ENCODE data around the gene RHOC.

The RHOC gene

DNA sequence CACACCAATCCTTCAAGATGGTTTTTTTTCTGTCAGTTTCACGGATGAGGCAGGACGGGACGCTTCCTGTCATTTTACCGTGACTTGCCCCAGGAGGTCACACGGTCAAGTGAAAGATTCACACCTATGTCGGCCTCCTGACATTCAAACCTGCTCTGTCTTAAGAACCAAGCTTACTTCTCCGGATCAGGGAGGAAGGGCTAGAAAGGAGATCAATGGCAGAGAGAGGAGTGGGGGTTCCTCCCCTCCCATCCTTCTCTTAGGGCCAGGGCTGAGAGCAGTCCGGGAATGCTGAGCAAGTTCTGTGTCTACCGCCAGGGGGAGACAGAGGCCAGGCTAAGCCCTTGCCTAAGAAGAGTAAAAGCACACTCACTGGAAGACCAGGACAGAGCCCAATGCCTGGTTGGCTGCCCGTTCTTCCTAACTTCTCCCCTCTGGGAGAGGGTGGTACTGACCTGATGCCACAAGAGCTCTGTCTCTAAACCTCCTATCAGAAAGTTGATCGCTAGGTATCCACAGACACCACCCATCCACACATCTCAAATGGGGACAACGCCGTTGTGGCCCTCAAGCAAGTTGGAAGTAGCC is 9.3 kb upstream of the RHOC start:
- peak; percentile 46 for DNase-seq

DNA sequence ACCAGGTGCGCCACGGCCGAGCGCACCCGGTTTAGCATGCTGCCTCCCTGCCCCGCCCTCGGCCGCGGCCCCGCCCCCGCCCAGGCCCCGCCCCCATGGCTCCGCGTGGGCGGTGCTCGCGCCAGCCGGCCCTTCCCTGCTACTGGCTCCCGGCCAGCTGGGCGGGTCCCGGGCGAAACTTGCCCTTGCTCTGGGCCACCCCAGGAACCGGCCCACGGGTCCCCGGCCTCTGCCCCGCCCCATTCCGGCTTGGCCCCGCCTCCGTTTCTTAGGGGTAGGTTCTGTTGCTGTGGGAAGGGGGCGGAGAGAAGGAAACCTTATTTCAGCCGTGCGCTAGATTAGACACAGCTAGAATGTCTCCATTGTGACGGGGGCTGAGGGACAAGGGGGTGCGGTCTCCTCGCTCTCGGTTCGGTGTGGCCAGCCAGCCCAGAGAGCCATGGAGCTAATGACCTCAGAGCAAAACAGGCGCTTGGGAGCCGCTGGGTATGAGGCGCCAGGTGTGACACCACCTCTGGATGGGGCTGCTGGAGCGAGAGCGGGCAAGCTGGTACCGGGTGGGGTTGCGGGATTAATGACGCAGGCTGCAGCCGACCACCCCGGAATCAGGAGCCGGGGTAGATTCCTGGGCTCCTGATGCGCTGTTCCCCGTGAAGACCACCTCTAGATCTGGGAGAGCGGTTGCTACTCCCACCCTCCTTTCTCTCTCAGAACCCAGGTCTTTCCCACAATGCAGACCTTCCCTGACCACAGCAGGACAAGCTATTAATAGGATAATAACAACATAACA is 8.5 kb upstream of the RHOC start, which contains the start of gene PPM1J:
PPM1J (minus strand) TSS at position 69 of the 790 bp plus-strand sequence; CDS start at position 38, 31 bp downstream.
- peak; percentile 45 for DNase-seq

- DNase-seq, result no peak
These were observed 7.7 kb upstream of the RHOC start for GRCh38 chr1:112714313-112715263.

GRCh38 chr1:112713466-112714312 is 6.8 kb upstream of the RHOC start:
- no peak for DNase-seq

DNA sequence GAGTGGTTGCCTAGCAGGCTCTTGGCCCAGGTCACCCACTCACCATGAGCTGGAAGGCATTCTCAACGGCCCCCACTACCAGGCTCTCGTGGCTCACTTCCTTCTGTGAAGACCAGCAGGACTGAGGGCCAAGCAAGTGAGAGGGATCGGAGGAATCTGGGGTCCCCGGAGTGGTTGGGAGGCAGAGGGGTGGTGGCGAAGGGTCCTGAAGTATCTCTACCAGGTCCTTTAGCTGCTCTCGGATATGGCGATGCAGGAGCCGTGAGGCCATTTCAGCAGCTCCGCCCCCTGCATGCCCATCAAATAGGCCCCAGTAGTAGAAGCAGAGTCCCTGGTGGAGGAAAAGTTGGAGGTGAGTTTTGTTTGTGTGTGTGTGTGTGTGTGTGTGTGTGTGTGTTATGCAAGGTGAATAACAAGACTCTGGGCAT is 5.8 kb upstream of the RHOC start:
- DNase-seq, result no peak

DNA sequence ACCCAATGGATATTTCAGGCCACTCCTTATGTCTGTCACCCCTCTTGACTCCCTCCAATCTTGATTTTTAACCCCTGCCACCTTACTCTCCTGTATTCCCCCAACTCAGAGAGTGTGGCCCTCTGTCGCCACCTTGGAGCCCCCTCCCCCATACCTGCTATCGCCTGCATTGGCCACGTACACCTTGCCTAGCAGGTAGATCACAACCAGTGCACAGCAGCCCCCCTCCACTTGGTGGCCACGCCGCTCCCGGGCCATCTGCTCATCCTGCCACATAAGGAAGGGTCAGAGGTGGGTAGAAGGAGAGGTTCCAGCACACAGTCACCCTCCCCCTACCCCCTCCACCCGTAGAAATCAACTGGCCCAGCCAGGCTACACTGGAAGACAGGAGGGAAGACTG is 5.3 kb upstream of the RHOC start:
- DNase-seq, result no peak

DNA sequence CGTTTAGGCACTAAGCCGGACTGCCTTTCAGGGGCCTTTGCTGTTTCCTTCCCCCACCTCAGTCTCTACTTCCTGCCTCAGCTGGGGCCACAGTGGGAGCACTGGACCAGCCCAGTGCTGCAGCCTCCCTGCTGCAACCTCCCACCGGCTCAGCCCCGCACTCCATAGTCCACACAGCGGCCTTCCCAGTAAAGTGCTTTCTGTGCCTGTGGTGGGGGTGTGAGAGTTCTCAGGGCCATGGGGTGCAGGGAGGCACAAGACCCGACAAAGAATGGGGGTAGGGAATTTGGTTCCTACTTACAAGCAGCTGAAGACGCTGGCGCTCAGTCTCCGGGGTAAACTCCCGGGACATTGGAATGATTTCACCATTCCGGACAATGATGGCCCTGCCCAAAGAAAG is 4.7 kb upstream of the RHOC start:
- no peak for DNase-seq

DNA sequence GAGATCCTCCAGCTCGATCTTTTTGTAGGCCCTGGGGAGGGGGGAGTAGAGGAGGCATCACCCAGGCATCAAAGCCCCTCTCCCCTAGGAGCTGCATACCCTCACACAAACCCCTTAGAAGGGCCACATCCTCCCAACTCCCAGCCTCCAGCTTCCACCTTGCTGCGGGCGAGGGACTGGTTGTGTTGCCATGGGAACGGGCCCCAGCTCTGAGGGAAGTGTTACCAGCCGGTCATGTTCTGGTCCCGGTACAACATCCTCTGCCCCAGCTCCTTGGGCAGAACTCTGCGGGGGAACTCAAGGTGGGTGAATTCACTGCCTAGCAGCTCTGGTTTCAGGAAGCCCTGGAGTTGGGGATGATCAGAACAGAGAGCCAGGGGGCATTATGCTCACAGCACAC is 4.1 kb upstream of the RHOC start:
- DNase-seq, result no peak

GRCh38 chr1:112710586-112710985 is 3.7 kb upstream of the RHOC start:
- no peak for DNase-seq

GRCh38 chr1:112710159-112710558 is 3.2 kb upstream of the RHOC start:
- DNase-seq, result no peak

GRCh38 chr1:112708489-112708888 is 1.6 kb upstream of the RHOC start:
- DNase-seq, result no peak

DNA sequence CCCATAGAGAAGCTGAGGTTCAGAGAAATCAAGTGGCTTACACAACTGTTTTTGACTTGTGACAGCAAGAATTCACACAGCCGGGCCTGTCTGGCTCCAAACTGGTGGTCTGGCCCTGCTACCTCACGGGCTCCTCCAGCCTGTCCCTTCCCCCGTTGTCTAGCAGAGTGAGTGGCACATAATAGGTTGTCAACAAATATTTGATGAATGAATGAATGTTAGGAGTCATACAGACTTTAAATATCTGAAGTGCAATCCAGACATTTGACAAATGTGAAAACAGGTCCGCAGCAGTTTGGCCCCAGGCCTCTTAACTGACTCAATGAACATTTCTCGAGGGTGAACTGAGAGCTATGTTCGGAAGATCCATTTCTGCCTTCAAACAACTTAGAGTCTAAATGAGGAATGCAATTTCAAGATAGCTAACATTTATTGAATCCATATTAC is 1.1 kb upstream of the RHOC start:
- no peak for DNase-seq

- DNase-seq, result peak; percentile 64
These were observed 484 bp upstream of the RHOC start for GRCh38 chr1:112707221-112708001.

GRCh38 chr1:112704934-112705627 is 1.8 kb downstream of the RHOC start:
- DNase-seq, result peak; percentile 72

DNA sequence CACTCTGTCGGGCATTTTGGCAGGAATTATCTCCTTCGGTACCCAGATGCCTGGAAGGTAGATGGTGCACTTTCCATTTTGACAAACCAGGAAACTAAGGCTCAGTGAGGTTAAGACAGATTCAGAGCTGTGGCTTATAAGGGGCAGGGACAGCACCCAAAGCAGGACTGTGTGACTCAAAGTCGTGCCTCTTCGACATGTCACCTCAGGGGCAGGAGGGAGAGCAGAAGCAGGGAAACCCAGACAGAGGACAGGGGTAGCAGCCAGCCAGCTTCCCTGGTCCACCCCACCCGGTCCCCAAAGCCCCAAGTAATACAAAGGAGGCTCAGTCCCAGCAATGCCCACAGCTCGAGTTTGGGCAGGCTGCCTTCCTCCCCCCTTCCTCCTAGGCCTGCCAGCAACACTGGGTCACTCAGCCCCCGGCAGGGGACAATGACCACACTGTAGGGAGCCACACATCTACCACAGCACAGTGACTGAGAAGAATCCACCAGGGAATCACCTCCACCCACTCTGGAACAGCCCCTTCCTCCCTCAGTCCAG is 2.5 kb downstream of the RHOC start:
- DNase-seq, result no peak

GRCh38 chr1:112703706-112704105 is 3.2 kb downstream of the RHOC start:
- no peak for DNase-seq

- DNase-seq, result no peak
These were observed 4.3 kb downstream of the RHOC start for GRCh38 chr1:112702420-112703261.

- DNase-seq, result no peak
These were observed 4.9 kb downstream of the RHOC start for GRCh38 chr1:112702067-112702395.

- DNase-seq, result no peak
These were observed 5.5 kb downstream of the RHOC start for GRCh38 chr1:112701227-112702066.
